Neural cell (in vitro differentiated cells): ENCODE data around the gene JMJD8.

Source experiments
- CTCF ChIP-seq: fragments of 450-650 bp; IDR thresholded peaks from 2 replicates; pipeline ENCODE4 v1.5.1; 2014; ENCODE audit warnings: antibody characterized with exemption, mild to moderate bottlenecking, moderate library complexity; ENCODE audit not compliant: poor library complexity, severe bottlenecking
- EP300 ChIP-seq: fragments of 450-650 bp; conservative IDR thresholded peaks from 2 replicates; pipeline ENCODE4 v1.6.1; 2014; ENCODE audit warnings: antibody characterized with exemption, mild to moderate bottlenecking, moderate library complexity; ENCODE audit not compliant: poor library complexity, severe bottlenecking
- EZH2 ChIP-seq: fragments of 200-600, 300-800 bp; shearing (Covaris generic), sonication (generic); IDR thresholded peaks from 2 replicates; pipeline ENCODE4 v1.6.1; 2014; ENCODE audit warnings: antibody characterized with exemption, low read length, borderline replicate concordance, mild to moderate bottlenecking; ENCODE audit not compliant: insufficient read depth, poor library complexity, severe bottlenecking
- MXI1 ChIP-seq: fragments of 450-650 bp; conservative IDR thresholded peaks from 2 replicates; pipeline ENCODE4 v1.6.1; 2014; ENCODE audit warnings: antibody characterized with exemption, mild to moderate bottlenecking; ENCODE audit not compliant: poor library complexity, severe bottlenecking
- POLR2AphosphoS5 ChIP-seq: IDR thresholded peaks from 2 replicates; pipeline ENCODE4 v1.6.1; 2012
- RAD21 ChIP-seq: fragments of 450-650 bp; conservative IDR thresholded peaks from 2 replicates; pipeline ENCODE4 v1.6.1; 2014; ENCODE audit warnings: antibody characterized with exemption, mild to moderate bottlenecking, moderate library complexity
- REST ChIP-seq: IDR thresholded peaks from 2 replicates; pipeline ENCODE4 v1.6.1; 2012; ENCODE audit warnings: borderline replicate concordance
- SMC3 ChIP-seq: fragments of 450-650 bp; conservative IDR thresholded peaks from 2 replicates; pipeline ENCODE4 v1.6.1; 2014; ENCODE audit warnings: antibody characterized with exemption, mild to moderate bottlenecking, moderate library complexity; ENCODE audit not compliant: poor library complexity
- TAF1 ChIP-seq: IDR thresholded peaks from 2 replicates; pipeline ENCODE4 v1.6.1; 2012; ENCODE audit warnings: low read depth

- TF ChIP-seq CTCF (no peak), EZH2 (no peak), POLR2AphosphoS5 (no peak), REST (no peak), EP300 (no peak), SMC3 (no peak), RAD21 (no peak), TAF1 (no peak), MXI1 (no peak)
These were observed 18.2 kb upstream of the JMJD8 start for GRCh38 chr16:702341-702740.
